Measurements from ENCODE around the gene NT5C2.

DNA sequence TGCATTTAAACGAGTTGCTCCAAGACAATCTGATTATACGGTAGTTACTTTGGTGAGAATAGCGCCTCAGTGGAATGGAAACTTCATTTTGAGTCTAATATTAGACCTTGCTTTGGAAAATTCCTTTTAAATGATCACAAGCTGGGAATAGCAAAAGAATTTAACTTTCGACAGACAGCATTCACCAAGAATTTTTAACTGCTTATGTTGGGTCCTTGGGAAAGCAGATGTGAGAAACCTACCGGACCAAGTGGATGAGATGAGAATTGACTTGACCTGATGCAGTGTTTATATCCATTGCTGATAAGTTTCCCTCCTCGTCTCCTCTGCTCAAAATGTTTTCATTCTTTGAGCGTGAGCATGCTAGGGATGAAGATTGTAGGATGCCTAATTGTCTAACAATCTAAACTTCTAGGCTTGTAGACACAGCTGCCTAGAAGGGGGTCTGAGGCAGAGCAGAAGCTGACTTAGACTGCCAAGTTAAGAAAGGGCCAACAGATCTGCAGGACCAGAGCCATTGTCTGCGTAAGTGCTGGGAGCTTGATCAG is 148.1 kb downstream of the NT5C2 start:
- TF ChIP-seq EZH2 (IDR thresholded peaks at IDR 0.05; ENCODE audit: low read length) = no peak
- TF ChIP-seq, protein P1, sequence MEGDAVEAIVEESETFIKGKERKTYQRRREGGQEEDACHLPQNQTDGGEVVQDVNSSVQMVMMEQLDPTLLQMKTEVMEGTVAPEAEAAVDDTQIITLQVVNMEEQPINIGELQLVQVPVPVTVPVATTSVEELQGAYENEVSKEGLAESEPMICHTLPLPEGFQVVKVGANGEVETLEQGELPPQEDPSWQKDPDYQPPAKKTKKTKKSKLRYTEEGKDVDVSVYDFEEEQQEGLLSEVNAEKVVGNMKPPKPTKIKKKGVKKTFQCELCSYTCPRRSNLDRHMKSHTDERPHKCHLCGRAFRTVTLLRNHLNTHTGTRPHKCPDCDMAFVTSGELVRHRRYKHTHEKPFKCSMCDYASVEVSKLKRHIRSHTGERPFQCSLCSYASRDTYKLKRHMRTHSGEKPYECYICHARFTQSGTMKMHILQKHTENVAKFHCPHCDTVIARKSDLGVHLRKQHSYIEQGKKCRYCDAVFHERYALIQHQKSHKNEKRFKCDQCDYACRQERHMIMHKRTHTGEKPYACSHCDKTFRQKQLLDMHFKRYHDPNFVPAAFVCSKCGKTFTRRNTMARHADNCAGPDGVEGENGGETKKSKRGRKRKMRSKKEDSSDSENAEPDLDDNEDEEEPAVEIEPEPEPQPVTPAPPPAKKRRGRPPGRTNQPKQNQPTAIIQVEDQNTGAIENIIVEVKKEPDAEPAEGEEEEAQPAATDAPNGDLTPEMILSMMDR (optimal IDR thresholded peaks at IDR 0.05 in 1 of 3, IDR thresholded peaks at IDR 0.05 in 1 of 3, conservative IDR thresholded peaks at IDR 0.05 in 1 of 3; ENCODE audit: extremely low read depth in 1 of 3, insufficient read depth in 2 of 3, low read length in 3 of 3) = no peak

Measured in keratinocyte (primary cell).